ENCODE measurements around the gene NQO2. TPM values are rescaled to one million over a fixed set of nuclear protein-coding genes. Genes with fewer than 3 reads are reported as not detected.
A peak's percentile ranks its signal among the peaks of the same experiment; 100 is the strongest.
"Not testable (repeated sequence)": the region's sequence is repeated elsewhere in the genome, so short reads cannot be mapped to it uniquely, and the experiment has no call there.

The NQO2 gene
- total and polyA plus RNA-seq, 2 experiments from 2014 or later = 38.7 to 103 TPM

DNA sequence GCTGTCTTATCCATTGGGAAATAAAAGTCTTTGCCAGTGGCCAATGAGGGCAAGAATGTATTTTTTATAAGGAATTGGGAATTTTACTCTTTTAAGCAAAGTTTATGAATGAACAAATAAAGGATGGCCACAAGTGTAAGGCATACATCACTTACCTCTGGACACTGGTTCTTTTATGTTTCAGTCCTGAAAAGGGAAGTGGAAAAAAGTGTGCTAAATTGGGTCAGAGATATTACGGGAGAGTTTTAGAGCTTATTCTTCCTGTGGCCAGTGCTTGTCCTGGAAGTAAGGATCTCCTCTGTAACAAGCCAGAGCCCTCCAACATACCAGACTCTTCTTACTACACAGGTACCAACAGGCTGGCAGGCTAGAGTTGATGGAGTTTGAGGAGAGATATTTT lies 46.1 kb downstream of the NQO2 start:
- TF ChIP-seq, protein P1, sequence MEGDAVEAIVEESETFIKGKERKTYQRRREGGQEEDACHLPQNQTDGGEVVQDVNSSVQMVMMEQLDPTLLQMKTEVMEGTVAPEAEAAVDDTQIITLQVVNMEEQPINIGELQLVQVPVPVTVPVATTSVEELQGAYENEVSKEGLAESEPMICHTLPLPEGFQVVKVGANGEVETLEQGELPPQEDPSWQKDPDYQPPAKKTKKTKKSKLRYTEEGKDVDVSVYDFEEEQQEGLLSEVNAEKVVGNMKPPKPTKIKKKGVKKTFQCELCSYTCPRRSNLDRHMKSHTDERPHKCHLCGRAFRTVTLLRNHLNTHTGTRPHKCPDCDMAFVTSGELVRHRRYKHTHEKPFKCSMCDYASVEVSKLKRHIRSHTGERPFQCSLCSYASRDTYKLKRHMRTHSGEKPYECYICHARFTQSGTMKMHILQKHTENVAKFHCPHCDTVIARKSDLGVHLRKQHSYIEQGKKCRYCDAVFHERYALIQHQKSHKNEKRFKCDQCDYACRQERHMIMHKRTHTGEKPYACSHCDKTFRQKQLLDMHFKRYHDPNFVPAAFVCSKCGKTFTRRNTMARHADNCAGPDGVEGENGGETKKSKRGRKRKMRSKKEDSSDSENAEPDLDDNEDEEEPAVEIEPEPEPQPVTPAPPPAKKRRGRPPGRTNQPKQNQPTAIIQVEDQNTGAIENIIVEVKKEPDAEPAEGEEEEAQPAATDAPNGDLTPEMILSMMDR (IDR thresholded peaks at IDR 0.05; ENCODE audit: low read depth, low read length) = no peak
- no peak for DNase-seq (ENCODE audit: low read depth in 1 of 2, low spot score in 1 of 2)
- Histone ChIP-seq H3K27ac (no peak overlapping the region), H3K4me3 (no peak overlapping the region), H3K4me1 (ENCODE audit: low read depth) (peaks cover 13% of the 10 kb centered on the region), H3K36me3 (no peaks in the 10 kb centered on the region), H3K9me3 (ENCODE audit: low read depth) (no peaks in the 10 kb centered on the region), H3K27me3 (no peaks in the 10 kb centered on the region)

DNA sequence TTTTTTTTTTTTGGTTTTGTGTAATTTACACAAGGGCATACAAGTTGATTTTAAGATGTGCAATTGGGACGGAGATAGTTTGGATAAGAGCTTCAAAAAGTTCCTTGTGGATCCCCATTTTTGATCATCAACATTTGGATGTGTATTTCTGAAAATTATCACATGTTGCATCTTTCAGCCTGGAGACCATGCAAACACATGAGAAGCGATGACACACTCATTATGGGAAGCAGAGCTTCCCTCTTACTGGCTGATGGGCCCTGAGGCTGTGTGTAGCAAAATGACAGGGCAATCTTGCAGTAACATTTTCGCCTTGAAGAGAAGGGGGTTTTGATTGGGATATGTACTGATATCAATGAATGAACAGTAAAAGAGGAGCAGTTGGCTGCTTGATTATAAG lies 46.6 kb downstream of the NQO2 start:
- no peak for DNase-seq (ENCODE audit: low read depth in 1 of 2, low spot score in 1 of 2)
- Histone ChIP-seq H3K27me3 (no peaks in the 10 kb centered on the region), H3K4me1 (ENCODE audit: low read depth) (peaks cover 8% of the 10 kb centered on the region), H3K9me3 (ENCODE audit: low read depth) (no peaks in the 10 kb centered on the region), H3K36me3 (no peaks in the 10 kb centered on the region), H3K4me3 (no peak overlapping the region), H3K27ac (no peak overlapping the region)
- TF ChIP-seq, protein P1 (IDR thresholded peaks at IDR 0.05; ENCODE audit: low read depth, low read length) = no peak

DNA sequence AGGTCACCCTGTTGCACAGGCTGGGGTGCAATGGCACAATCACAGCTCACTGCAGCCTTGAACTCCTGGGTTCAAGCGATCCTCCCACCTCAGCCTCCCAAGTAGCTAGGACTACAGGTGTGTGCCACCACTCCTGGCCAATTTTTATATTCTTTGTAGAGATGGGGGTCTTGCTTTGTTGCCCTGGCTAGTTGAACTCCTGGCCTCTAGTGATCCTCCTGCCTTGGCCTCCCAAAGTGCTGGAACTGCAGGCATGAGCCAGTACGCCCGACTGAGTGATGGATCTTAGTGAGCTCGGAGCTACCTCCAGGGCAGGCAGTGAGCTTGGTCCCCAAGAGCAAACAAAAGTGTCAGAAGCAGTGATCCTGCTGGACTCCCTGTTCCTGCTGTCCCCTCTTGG lies 48.3 kb downstream of the NQO2 start:
- H3K4me3 ChIP-seq; H3K36me3 ChIP-seq; H3K27ac ChIP-seq; DNase-seq (ENCODE audit: low read depth in 1 of 2, low spot score in 1 of 2); H3K27me3 ChIP-seq; H3K9me3 ChIP-seq (ENCODE audit: low read depth); H3K4me1 ChIP-seq (ENCODE audit: low read depth): not testable (repeated sequence)

DNA sequence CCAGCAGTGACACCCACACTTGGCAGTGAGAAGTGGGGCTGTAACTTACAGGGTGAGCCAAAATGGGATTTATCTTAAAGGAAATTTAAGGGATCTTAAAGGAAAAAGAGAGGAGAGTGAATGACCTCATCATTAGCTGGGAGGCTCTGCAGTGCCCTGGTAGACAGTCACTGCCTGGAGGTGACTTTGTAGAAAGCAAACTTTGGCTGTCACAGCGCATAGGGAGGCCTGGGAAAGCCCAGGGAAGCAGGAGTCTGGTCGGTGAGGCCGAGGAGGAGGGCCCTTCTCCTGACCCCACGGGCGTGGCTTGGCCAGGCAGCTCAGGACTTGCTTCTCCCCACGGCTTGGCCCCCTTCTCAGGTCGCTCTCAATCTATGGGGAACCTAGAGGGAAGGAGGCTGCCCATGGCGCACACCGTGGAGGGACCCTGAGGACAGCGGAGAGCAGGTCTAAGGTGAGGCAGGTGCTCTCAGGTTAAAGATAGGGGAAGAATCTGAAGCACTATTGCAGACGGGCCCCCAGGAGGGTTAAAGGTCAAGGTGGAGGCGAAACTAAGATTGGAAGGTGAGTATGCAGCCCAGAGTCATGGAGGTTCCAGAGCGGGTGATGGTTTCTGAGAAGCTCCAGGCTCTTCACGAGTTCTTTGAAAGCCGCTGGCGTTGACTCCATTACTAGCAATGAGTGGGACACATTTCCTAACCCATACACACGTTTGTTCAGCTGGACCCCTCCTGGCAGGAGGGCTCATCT lies 53.0 kb downstream of the NQO2 start:
- Histone ChIP-seq H3K36me3 (no peaks in the 10 kb centered on the region), H3K27ac (no peak overlapping the region), H3K4me3 (no peak overlapping the region), H3K4me1 (ENCODE audit: low read depth) (no peaks in the 10 kb centered on the region), H3K9me3 (ENCODE audit: low read depth) (no peaks in the 10 kb centered on the region), H3K27me3 (no peaks in the 10 kb centered on the region)
- TF ChIP-seq, protein P1 (IDR thresholded peaks at IDR 0.05; ENCODE audit: low read depth, low read length) = no peak
- DNase-seq (ENCODE audit: low read depth in 1 of 2, low spot score in 1 of 2) = no peak

DNA sequence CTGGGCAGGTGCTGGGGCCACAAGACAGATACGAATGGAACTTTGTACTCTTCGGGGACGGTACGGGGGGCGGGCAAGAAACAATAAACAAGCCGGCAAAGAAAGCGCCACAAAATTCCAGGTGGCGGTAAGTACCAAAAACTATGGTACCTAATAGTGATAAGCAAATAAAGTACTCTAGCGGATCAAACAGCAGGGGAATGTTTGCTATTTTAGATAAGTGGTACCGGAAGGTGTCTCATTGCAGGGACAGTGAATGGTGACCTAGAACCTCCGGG lies 53.5 kb downstream of the NQO2 start:
- DNase-seq (ENCODE audit: low read depth in 1 of 2, low spot score in 1 of 2) = no peak
- Histone ChIP-seq H3K27me3 (no peaks in the 10 kb centered on the region), H3K36me3 (no peaks in the 10 kb centered on the region), H3K27ac (no peak overlapping the region), H3K4me3 (no peak overlapping the region), H3K9me3 (ENCODE audit: low read depth) (no peaks in the 10 kb centered on the region), H3K4me1 (ENCODE audit: low read depth) (no peaks in the 10 kb centered on the region)
- TF ChIP-seq, protein P1 (IDR thresholded peaks at IDR 0.05; ENCODE audit: low read depth, low read length) = no peak

DNA sequence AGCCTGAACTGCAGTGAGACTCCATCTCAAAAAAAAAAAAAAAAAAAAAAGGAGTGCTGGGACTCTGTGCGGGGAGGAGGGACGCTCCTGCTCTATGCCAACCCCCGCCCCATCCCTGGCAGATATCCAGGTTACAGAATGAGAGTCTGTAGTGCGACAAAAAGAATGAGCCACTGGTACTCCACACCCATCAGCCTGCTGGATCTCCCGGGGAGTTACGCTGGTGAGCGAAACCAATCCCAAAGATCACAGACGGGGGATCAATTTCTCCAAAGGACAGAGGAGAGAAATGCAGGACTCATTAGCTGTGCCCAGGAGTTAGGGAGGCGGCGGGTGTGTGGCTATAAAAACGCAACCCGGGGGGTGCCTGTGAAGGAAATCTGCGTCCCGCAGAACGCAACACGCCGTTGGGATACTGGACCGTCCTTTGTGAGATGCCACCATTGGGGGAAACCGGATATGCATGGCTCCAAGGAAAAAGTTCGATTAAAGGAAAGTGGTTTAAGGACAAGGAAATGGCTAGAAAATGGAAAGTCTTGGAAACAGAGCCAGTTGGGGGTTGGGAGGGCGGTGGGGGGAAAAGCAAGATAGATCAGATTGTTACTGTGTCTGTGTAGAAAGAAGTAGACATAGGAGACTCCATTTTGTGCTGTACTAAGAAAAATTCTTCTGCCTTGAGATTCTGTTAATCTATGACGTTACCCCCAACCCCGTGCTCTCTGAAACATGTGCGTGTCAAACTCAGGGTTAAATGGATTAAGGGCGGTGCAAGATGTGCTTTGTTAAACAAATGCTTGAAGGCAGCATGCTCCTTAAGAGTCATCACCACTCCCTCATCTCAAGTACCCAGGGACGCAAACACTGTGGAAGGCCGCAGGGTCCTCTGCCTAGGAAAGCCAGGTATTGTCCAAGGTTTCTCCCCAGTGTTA lies 54.8 kb downstream of the NQO2 start:
- H3K27me3 ChIP-seq; H3K36me3 ChIP-seq; H3K27ac ChIP-seq; H3K9me3 ChIP-seq (ENCODE audit: low read depth); H3K4me1 ChIP-seq (ENCODE audit: low read depth): not testable (repeated sequence)
- peak in 1 of 2 donors; percentile 52 for DNase-seq (ENCODE audit: low read depth in 1 of 2, low spot score in 1 of 2)
- peak overlapping the region; percentile 18 for H3K4me3 ChIP-seq

DNA sequence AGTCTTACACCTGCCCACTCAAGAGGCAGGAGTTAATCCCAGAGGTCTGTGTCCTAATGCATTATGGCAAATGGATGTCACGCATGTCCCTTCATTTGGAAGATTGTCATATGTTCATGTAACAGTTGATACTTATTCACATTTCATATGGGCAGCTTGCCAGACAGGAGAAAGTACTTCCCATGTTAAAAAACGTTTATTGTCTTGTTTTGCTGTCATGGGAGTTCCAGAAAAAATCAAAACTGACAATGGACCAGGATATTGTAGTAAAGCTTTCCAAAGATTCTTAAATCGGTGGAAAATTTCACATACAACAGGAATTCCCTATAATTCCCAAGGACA lies 55.4 kb downstream of the NQO2 start:
- not testable (repeated sequence) for H3K4me1 ChIP-seq (ENCODE audit: low read depth); DNase-seq (ENCODE audit: low read depth in 1 of 2, low spot score in 1 of 2); H3K9me3 ChIP-seq (ENCODE audit: low read depth); H3K27me3 ChIP-seq; H3K36me3 ChIP-seq; H3K4me3 ChIP-seq; H3K27ac ChIP-seq

Measured in cardiac muscle cell (in vitro differentiated cells and primary cell).